ENCODE results near the gene AGR2. TPM values are rescaled to one million over a fixed set of nuclear protein-coding genes. Genes with fewer than 3 reads are reported as not detected.

The AGR2 gene
- total and polyA plus RNA-seq, 2 experiments from 2014 or later: 173 to 178 TPM

DNA sequence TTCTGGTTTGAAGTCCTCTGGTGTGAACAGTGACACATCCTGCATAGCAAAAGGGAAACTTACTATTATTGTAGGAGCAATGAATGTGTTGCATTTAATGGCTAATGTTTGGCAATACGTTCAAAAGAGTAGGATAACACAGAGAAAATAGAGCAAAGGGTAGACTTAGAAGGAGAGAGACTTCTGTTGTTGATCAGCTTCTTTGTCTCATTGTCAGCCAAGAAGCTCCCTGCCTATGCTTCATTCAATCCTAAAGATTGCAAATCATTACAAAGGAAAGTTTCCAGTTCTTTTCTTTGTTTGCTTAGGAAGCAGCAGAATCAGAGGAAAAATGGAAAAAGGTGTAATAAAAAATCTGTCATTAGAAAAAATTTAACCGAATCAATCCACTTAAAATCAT is 59.2 kb downstream of the AGR2 start:
- Histone ChIP-seq H3K9me2 (replicated peaks; ENCODE audit: insufficient read depth) (no peaks in the 10 kb centered on the region), H3K27me3 (no peaks in the 10 kb centered on the region), H3K4me2 (no peak overlapping the region), H3K4me1 (ENCODE audit: insufficient read depth) (peaks cover 4% of the 10 kb centered on the region), H3K4me3 (no peak overlapping the region), H2AFZ (no peak overlapping the region), H3K79me2 (no peaks in the 10 kb centered on the region), H3K36me3 (replicated peaks; ENCODE audit: insufficient read depth, low read depth) (no peaks in the 10 kb centered on the region), H3K9me3 (ENCODE audit: low read depth) (no peaks in the 10 kb centered on the region), H4K20me1 (ENCODE audit: insufficient read depth, poor library complexity, severe bottlenecking) (no peaks in the 10 kb centered on the region), H3K27ac (no peak overlapping the region)
- no peak for TF ChIP-seq EZH2phosphoT487 (IDR thresholded peaks at IDR 0.05; ENCODE audit: low read depth, severe bottlenecking, unreplicated experiment)
- no peak for TF ChIP-seq EZH2 (IDR thresholded peaks at IDR 0.05; ENCODE audit: borderline replicate concordance)
- no peak for TF ChIP-seq CTCF (IDR thresholded peaks at IDR 0.05; ENCODE audit: poor library complexity)
- WGBS (ENCODE audit: low lambda C conversion rate, missing lambda C conversion rate): 52% methylated on average over 2 of the region's 2 CpGs
- DNase-seq (ENCODE audit: low spot score): no peak

DNA sequence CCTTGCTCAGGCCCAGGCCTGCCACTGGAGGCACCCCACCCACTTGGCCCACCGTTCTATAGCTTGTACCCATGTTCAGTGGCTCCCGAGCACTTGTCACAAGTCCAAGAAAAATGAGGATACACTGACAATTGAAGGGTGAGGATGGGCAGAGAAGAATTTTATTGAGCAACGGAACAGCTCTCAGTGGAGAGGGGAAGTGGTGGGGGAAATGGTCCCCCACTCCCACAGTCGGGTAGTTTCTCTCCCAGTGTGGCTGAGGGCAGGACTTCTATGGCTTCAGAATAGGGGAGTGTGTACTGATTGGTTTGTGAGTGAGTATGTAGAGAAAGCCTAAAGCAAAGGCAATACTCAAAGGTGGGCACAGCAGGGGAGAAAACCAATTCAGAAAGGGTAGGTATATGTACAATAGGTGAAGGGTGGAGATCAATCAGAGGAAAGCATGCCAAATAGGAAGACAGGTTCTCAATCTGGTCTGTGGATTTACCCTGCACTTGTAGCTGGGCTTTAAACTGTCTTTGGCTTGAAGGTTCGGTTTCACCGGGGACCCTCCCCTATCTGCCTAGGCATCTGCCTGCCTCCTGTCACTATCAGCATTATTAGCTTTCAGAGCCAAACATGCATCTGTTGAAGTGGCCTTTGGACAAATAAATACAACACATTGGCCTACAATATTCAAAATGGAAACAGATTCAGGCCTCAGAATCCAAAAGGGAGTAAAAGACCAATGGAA is 60.1 kb downstream of the AGR2 start:
- no peak for TF ChIP-seq EZH2phosphoT487 (IDR thresholded peaks at IDR 0.05; ENCODE audit: low read depth, severe bottlenecking, unreplicated experiment)
- no peak for TF ChIP-seq CTCF (IDR thresholded peaks at IDR 0.05; ENCODE audit: poor library complexity)
- Histone ChIP-seq H3K79me2 (no peaks in the 10 kb centered on the region), H2AFZ (no peak overlapping the region), H3K36me3 (replicated peaks; ENCODE audit: insufficient read depth, low read depth) (no peaks in the 10 kb centered on the region), H3K4me2 (no peak overlapping the region), H3K27me3 (no peaks in the 10 kb centered on the region), H3K27ac (no peak overlapping the region), H4K20me1 (ENCODE audit: insufficient read depth, poor library complexity, severe bottlenecking) (no peaks in the 10 kb centered on the region), H3K9me3 (ENCODE audit: low read depth) (no peaks in the 10 kb centered on the region), H3K9me2 (replicated peaks; ENCODE audit: insufficient read depth) (no peaks in the 10 kb centered on the region), H3K4me3 (no peak overlapping the region), H3K4me1 (ENCODE audit: insufficient read depth) (peaks cover 6% of the 10 kb centered on the region)
- DNase-seq (ENCODE audit: low spot score): no peak
- 67% methylated on average over 6 of the region's 6 CpGs for WGBS (ENCODE audit: low lambda C conversion rate, missing lambda C conversion rate)

GRCh38 chr7:16743236-16743635 is 61.6 kb downstream of the AGR2 start:
- TF ChIP-seq EZH2phosphoT487 (IDR thresholded peaks at IDR 0.05; ENCODE audit: low read depth, severe bottlenecking, unreplicated experiment): no peak
- no peak for TF ChIP-seq CTCF (IDR thresholded peaks at IDR 0.05; ENCODE audit: poor library complexity)
- TF ChIP-seq EZH2 (IDR thresholded peaks at IDR 0.05; ENCODE audit: borderline replicate concordance): no peak
- Histone ChIP-seq H3K9me2 (replicated peaks; ENCODE audit: insufficient read depth) (no peaks in the 10 kb centered on the region), H3K27me3 (no peaks in the 10 kb centered on the region), H3K27ac (no peak overlapping the region), H3K79me2 (no peaks in the 10 kb centered on the region), H3K9me3 (ENCODE audit: low read depth) (no peaks in the 10 kb centered on the region), H3K4me2 (peak overlapping the region; percentile 9), H3K4me1 (ENCODE audit: insufficient read depth) (peaks cover 6% of the 10 kb centered on the region), H3K4me3 (no peak overlapping the region), H3K36me3 (replicated peaks; ENCODE audit: insufficient read depth, low read depth) (no peaks in the 10 kb centered on the region), H2AFZ (no peak overlapping the region), H4K20me1 (ENCODE audit: insufficient read depth, poor library complexity, severe bottlenecking) (no peaks in the 10 kb centered on the region)
- DNase-seq (ENCODE audit: low spot score): no peak
- WGBS (ENCODE audit: low lambda C conversion rate, missing lambda C conversion rate): 52% methylated on average over 4 of the region's 4 CpGs

Measured in hepatocyte (in vitro differentiated cells).